ENCODE measurements around the gene DIAPH3. TPM values are rescaled to one million over a fixed set of nuclear protein-coding genes. Genes with fewer than 3 reads are reported as not detected.
A peak's percentile ranks its signal among the peaks of the same experiment; 100 is the strongest.

DIAPH3 gene, protein sequence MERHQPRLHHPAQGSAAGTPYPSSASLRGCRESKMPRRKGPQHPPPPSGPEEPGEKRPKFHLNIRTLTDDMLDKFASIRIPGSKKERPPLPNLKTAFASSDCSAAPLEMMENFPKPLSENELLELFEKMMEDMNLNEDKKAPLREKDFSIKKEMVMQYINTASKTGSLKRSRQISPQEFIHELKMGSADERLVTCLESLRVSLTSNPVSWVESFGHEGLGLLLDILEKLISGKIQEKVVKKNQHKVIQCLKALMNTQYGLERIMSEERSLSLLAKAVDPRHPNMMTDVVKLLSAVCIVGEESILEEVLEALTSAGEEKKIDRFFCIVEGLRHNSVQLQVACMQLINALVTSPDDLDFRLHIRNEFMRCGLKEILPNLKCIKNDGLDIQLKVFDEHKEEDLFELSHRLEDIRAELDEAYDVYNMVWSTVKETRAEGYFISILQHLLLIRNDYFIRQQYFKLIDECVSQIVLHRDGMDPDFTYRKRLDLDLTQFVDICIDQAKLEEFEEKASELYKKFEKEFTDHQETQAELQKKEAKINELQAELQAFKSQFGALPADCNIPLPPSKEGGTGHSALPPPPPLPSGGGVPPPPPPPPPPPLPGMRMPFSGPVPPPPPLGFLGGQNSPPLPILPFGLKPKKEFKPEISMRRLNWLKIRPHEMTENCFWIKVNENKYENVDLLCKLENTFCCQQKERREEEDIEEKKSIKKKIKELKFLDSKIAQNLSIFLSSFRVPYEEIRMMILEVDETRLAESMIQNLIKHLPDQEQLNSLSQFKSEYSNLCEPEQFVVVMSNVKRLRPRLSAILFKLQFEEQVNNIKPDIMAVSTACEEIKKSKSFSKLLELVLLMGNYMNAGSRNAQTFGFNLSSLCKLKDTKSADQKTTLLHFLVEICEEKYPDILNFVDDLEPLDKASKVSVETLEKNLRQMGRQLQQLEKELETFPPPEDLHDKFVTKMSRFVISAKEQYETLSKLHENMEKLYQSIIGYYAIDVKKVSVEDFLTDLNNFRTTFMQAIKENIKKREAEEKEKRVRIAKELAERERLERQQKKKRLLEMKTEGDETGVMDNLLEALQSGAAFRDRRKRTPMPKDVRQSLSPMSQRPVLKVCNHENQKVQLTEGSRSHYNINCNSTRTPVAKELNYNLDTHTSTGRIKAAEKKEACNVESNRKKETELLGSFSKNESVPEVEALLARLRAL
- 1 to 10 TPM in 2 of 4 donors, under 1 TPM in 1, not detected in 1; 0.16 to 1.9 (median 1.1) TPM for total RNA-seq
- 1 to 10 TPM in 2 of 3 donors, under 1 TPM in 1; 0.69 to 3.8 (median 1.2) TPM for polyA plus RNA-seq

DNA sequence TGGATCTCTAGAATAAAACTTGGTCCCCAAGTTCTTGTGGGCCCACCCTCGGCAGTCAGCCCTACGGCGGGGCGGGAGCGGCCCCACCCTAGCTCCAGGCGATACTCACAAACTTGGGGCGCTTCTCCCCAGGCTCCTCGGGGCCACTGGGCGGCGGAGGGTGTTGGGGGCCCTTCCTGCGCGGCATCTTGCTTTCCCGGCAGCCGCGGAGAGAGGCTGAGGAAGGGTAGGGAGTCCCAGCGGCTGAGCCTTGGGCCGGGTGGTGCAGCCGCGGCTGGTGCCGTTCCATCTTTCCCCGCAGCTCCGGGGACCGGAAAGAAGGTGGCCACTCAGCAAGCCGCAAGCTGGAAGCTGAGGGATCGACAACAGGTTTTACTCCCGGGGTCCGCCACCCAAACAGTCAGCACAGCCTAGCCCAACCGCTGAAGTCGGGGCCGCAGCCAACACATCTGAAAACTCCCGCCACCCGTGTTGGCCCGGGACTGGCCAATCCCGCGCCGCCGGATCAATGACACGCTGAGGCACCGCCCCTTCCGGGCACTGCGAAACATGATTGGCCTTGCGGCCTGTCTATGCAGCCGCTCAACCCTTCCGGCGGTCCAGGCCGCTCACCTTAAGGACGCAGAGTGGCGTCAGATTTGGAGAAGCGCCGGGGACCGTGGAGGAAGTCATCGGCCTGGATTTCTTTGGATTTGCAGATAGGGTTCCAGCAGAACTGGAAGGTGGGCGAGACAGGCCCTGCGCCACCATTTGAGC is at the start of gene DIAPH3:
DIAPH3 (minus strand) TSS at position 451 of the 756 bp plus-strand sequence; CDS start at position 289, 162 bp downstream.
- peak; percentile 97 for DNase-seq
- Histone ChIP-seq H3K27ac (peak within 1 kb of the TSS; percentile 88 to 92 (median 90)), H3K9me3 (no peaks in the 10 kb centered on the region), H3K4me3 (peak within 1 kb of the TSS; percentile 60 to 79 (median 65)), H3K27me3 (no peaks in the 10 kb centered on the region), H3K4me1 (peaks cover 0 to 18% (median 14%) of the 10 kb centered on the region in 4 donors), H3K36me3 (no peaks in the 10 kb centered on the region)
- intact Hi-C loops (cut with DNase I), result loop anchor here (2.0 to 10.0 kb wide), 2 partner anchors 233 to 271 kb away; partner anchors contain the start of gene TDRD3
- WGBS, 2 donors, result 0% methylated on average over 54 of the region's 54 CpGs
- TF ChIP-seq POLR2A (IDR thresholded peaks at IDR 0.05) (peak; percentile 74 to 76), POLR2AphosphoS5 (IDR thresholded peaks at IDR 0.05) (peak; percentile 88 to 92 (median 90)), EP300 (IDR thresholded peaks at IDR 0.05) (no peak)
- TF ChIP-seq, protein P1, sequence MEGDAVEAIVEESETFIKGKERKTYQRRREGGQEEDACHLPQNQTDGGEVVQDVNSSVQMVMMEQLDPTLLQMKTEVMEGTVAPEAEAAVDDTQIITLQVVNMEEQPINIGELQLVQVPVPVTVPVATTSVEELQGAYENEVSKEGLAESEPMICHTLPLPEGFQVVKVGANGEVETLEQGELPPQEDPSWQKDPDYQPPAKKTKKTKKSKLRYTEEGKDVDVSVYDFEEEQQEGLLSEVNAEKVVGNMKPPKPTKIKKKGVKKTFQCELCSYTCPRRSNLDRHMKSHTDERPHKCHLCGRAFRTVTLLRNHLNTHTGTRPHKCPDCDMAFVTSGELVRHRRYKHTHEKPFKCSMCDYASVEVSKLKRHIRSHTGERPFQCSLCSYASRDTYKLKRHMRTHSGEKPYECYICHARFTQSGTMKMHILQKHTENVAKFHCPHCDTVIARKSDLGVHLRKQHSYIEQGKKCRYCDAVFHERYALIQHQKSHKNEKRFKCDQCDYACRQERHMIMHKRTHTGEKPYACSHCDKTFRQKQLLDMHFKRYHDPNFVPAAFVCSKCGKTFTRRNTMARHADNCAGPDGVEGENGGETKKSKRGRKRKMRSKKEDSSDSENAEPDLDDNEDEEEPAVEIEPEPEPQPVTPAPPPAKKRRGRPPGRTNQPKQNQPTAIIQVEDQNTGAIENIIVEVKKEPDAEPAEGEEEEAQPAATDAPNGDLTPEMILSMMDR (IDR thresholded peaks at IDR 0.05), result no peak

DNA sequence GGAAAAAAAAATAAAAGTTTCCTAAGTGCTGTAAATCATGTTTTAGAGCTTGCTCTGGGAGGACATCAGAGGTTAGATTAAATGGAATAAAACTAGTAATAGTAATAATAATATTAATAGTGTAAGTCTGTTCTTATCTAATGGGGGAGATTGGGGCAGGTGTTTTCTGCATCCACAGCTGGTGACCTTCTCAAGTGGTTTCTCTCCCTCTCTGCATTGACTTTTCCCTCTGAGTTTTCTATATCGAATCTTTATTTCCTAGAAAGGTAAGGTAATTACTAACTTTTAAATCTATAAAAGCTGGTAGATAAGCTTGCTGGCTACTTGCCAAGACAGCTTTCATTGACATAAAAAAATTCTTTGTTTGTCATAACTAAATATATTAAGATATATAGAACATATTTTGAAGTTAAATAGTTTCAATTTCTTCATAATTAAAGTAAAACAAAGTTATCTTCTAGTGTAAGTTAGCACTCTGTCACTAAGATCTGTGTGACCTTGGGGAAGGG is 49.6 kb upstream of the DIAPH3 start:
- no peak overlapping the region for H3K27ac ChIP-seq
- intact Hi-C loops (cut with DNase I), result no loop called here
- no peaks in the 10 kb centered on the region for H3K4me1 ChIP-seq
- H3K36me3 ChIP-seq, result no peaks in the 10 kb centered on the region
- no peak for DNase-seq
- TF ChIP-seq EP300 (IDR thresholded peaks at IDR 0.05), result no peak
- TF ChIP-seq, protein P1 (IDR thresholded peaks at IDR 0.05), result no peak
- TF ChIP-seq POLR2A (IDR thresholded peaks at IDR 0.05), result no peak
- TF ChIP-seq POLR2AphosphoS5 (IDR thresholded peaks at IDR 0.05), result no peak
- WGBS, 2 donors, result 23 to 70% methylated on average over 1 of the region's 1 CpG
- no peaks in the 10 kb centered on the region for H3K9me3 ChIP-seq
- no peaks in the 10 kb centered on the region for H3K27me3 ChIP-seq
- H3K4me3 ChIP-seq, result no peak overlapping the region

DNA sequence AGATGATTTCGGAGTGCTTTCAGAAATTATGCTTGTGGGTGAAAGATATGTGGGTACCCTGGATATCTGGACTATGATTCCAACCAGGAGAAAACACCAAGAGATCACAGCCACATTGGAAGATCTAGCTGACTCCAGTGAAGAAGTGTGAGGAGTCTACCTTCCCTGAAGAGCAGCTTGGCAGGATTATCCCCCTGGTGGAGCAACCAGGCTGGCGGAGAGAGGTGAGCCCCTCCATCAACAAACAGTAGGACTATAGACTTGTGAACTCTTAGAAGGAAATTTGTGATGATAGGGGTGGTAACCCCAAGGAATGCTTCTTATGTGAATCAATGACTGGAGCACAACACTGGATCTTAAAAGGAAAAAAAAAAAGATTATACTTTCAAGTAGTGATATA is 47.8 kb upstream of the DIAPH3 start:
- intact Hi-C loops (cut with DNase I), result no loop called here

More for the DNA sequence above, 47.8 kb upstream of the DIAPH3 start:
- Histone ChIP-seq H3K9me3 (no peaks in the 10 kb centered on the region), H3K4me3 (no peak overlapping the region), H3K4me1 (no peaks in the 10 kb centered on the region), H3K27me3 (no peaks in the 10 kb centered on the region), H3K36me3 (no peaks in the 10 kb centered on the region), H3K27ac (no peak overlapping the region)
- DNase-seq, result no peak
- TF ChIP-seq EP300 (IDR thresholded peaks at IDR 0.05) (no peak), POLR2AphosphoS5 (IDR thresholded peaks at IDR 0.05) (no peak), POLR2A (IDR thresholded peaks at IDR 0.05) (no peak)
- TF ChIP-seq, protein P1 (IDR thresholded peaks at IDR 0.05), result no peak
- 88 to 90% methylated on average over 2 of the region's 2 CpGs for WGBS, 2 donors

Measured in sigmoid colon (tissue), 7 donors.